Measurements from ENCODE around the gene ZBTB2.

DNA sequence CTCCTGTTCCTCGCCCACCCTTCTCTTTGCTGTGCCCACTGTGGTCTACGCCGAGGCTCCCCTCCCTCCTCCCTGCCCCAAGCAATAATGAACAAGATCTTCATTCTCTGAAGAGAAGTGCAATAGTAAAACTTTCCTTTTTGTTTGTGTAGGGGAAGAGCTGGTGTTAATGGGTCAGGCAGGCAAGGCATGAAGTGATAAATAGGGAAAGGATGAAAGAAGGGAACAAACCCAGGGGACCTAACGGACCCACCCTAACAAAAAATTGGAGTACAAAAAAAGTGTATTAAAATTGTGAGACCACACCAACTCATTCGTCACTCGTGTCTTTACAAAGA, 66.9 kb downstream of the ZBTB2 start:
- TF ChIP-seq POLR2AphosphoS5 (IDR thresholded peaks at IDR 0.05): no peak
- TF ChIP-seq EP300 (IDR thresholded peaks at IDR 0.05): no peak

All from esophagus muscularis mucosa (tissue), 3 donors.